ENCODE measurements around the gene KRTAP6-2. TPM values are rescaled to one million over a fixed set of nuclear protein-coding genes. Genes with fewer than 3 reads are reported as not detected.

Gene KRTAP6-2
- total RNA-seq, 1 experiment from 2014 or later: not detected

DNA sequence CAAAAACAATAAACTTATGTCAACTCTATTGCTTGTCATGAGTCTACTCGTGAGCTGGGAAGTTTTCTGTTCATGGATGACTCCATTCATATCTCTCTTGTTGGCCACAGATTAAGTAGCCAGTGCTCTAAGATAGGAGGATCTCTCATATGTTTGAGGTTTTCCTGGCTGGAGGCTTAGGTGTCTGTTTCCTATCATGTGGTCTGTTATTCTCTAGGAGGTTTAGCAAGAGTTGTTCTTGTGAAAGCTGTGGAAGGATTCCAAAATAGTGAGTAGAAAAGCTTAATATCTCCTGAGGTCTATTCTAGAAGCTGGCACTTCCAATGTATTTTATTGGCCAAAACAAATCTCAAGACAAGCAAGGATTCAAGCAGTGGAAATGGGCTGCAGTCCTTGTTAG is 30.5 kb upstream of the KRTAP6-2 start:
- ATAC-seq (no peak), DNase-seq (ENCODE audit: low read depth, low spot score) (no peak)
- Histone ChIP-seq H3K36me3 (ENCODE audit: control insufficient read depth in 1 of 2, insufficient read depth in 2 of 2, low read length in 2 of 2) (no peaks in the 10 kb centered on the region), H3K4me1 (ENCODE audit: control insufficient read depth in 1 of 2, insufficient read depth in 2 of 2, low read length in 2 of 2) (no peaks in the 10 kb centered on the region), H3K4me2 (ENCODE audit: low read length) (no peak overlapping the region), H3K27ac (ENCODE audit: low read depth, low read length) (no peak overlapping the region), H2AFZ (ENCODE audit: low read depth, low read length, poor library complexity, severe bottlenecking) (no peak overlapping the region), H3K27me3 (ENCODE audit: insufficient read depth, low read length) (no peaks in the 10 kb centered on the region), H3K4me3 (replicated peaks in 1 of 2; ENCODE audit: low read depth in 1 of 2, low read length in 2 of 2) (no peak overlapping the region), H3K9me3 (ENCODE audit: control insufficient read depth in 1 of 2, insufficient read depth in 1 of 2, low read depth in 1 of 2, low read length in 2 of 2) (peaks cover 15 to 26% of the 10 kb centered on the region in 2 experiments; a peak in 2 of 4 replicates), H3K9me2 (ENCODE audit: insufficient read depth) (no peaks in the 10 kb centered on the region), H3K79me2 (ENCODE audit: insufficient read depth, low read length) (no peaks in the 10 kb centered on the region), H4K20me1 (ENCODE audit: insufficient read depth) (no peaks in the 10 kb centered on the region), H3K9ac (ENCODE audit: low read length) (no peak overlapping the region)
- intact Hi-C loops (cut with micrococcal nuclease): no loop called here
- no TSS peak for BruUV-seq (replicated peaks)
- POLR2A ChIA-PET: no interaction called here
- TF ChIP-seq REST (IDR thresholded peaks at IDR 0.05; ENCODE audit: low read depth) (no peak), MAX (IDR thresholded peaks at IDR 0.05) (no peak), ZFX (IDR thresholded peaks at IDR 0.05) (no peak), FOSL1 (IDR thresholded peaks at IDR 0.05; ENCODE audit: low read depth) (no peak), SIN3A (IDR thresholded peaks at IDR 0.05; ENCODE audit: low read depth) (no peak), POLR2A (IDR thresholded peaks at IDR 0.05; ENCODE audit: borderline replicate concordance, extremely low read depth, insufficient read depth, insufficient read length) (no peak), CBX3 (IDR thresholded peaks at IDR 0.05; ENCODE audit: low read depth) (no peak), JUND (IDR thresholded peaks at IDR 0.05) (no peak), EZH2phosphoT487 (IDR thresholded peaks at IDR 0.05; ENCODE audit: borderline replicate concordance) (no peak), SRF (IDR thresholded peaks at IDR 0.05; ENCODE audit: low read depth) (no peak), POLR2AphosphoS5 (IDR thresholded peaks at IDR 0.05; ENCODE audit: low read depth, low read length) (no peak), ELF1 (IDR thresholded peaks at IDR 0.05; ENCODE audit: borderline replicate concordance, low read depth) (no peak), EGR1 (IDR thresholded peaks at IDR 0.05; ENCODE audit: low read depth) (no peak), ATF3 (IDR thresholded peaks at IDR 0.05) (no peak), ZNF274 (IDR thresholded peaks at IDR 0.05; ENCODE audit: low read depth, low read length) (no peak), CEBPB (IDR thresholded peaks at IDR 0.05; ENCODE audit: low read depth) (no peak)
- TF ChIP-seq, protein P1, sequence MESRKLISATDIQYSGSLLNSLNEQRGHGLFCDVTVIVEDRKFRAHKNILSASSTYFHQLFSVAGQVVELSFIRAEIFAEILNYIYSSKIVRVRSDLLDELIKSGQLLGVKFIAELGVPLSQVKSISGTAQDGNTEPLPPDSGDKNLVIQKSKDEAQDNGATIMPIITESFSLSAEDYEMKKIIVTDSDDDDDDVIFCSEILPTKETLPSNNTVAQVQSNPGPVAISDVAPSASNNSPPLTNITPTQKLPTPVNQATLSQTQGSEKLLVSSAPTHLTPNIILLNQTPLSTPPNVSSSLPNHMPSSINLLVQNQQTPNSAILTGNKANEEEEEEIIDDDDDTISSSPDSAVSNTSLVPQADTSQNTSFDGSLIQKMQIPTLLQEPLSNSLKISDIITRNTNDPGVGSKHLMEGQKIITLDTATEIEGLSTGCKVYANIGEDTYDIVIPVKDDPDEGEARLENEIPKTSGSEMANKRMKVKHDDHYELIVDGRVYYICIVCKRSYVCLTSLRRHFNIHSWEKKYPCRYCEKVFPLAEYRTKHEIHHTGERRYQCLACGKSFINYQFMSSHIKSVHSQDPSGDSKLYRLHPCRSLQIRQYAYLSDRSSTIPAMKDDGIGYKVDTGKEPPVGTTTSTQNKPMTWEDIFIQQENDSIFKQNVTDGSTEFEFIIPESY (IDR thresholded peaks at IDR 0.05; ENCODE audit: extremely low read depth, insufficient replicate concordance, low read length): no peak
- RAD21 ChIA-PET (ENCODE audit: low non-redundant PET in 1 of 2, low total read pairs in 2 of 2, uncharacterized antibody in 2 of 2, unreplicated experiment in 2 of 2): no interaction called here
- CTCF ChIA-PET: no interaction called here

All from HCT116 (cell line).